HepG2 (cell line): Measurements from ENCODE around the gene ABHD4. TPM values are rescaled to one million over a fixed set of nuclear protein-coding genes. Genes with fewer than 3 reads are reported as not detected.

ENCODE experiments used
- ATAD3A ChIP-seq: sonication (generic); formaldehyde crosslinking; IDR thresholded peaks from 2 replicates; pipeline ENCODE4 v1.4.0; 2020; ENCODE audit warnings: missing genetic modification reagents
- CEBPB ChIP-seq: IDR thresholded peaks from 2 replicates; pipeline ENCODE4 v1.6.1; 2011; ENCODE audit warnings: low read depth, low read length, improper control_type of control experiment, borderline replicate concordance
- CENPT ChIP-seq: sonication (generic); formaldehyde crosslinking; IDR thresholded peaks from 2 replicates; pipeline ENCODE4 v1.8.0; 2022; ENCODE audit warnings: low read depth, mild to moderate bottlenecking, moderate library complexity, missing genetic modification reagents
- DR1 ChIP-seq: sonication (generic); formaldehyde crosslinking; IDR thresholded peaks from 2 replicates; pipeline ENCODE4 v1.8.0; 2021; ENCODE audit warnings: mild to moderate bottlenecking, missing genetic modification reagents, inconsistent platforms
- GFI1 ChIP-seq: sonication (generic); formaldehyde crosslinking; IDR thresholded peaks from 2 replicates; pipeline ENCODE4 v1.5.0; 2020; ENCODE audit warnings: missing genetic modification reagents, mild to moderate bottlenecking, borderline replicate concordance
- KLF11 ChIP-seq: IDR thresholded peaks from 2 replicates; pipeline ENCODE4 v1.6.1; 2016; ENCODE audit warnings: missing compliant biosample characterization
- MAZ ChIP-seq, 2 experiments: sonication (generic) in 1 of 2; formaldehyde crosslinking in 1 of 2; IDR thresholded peaks; 2 replicates each; pipeline versions ENCODE4 v1.5.0 to v1.6.1; 2012 to 2020; ENCODE audit warnings: low read depth in 2 of 2, mild to moderate bottlenecking in 2 of 2, borderline replicate concordance in 1 of 2, improper control_type of control experiment in 1 of 2, low read length in 1 of 2, missing genetic modification reagents in 1 of 2, moderate library complexity in 1 of 2
- NONO ChIP-seq, 2 experiments: fragments of 450-650 bp in 1 of 2; sonication (generic) in 1 of 2; formaldehyde crosslinking in 1 of 2; IDR thresholded peaks in 1 of 2; conservative IDR thresholded peaks in 1 of 2; 2 replicates each; pipeline versions ENCODE4 v1.6.1 to v1.8.0; 2017 to 2022; ENCODE audit warnings: mild to moderate bottlenecking in 1 of 2, missing genetic modification reagents in 1 of 2, moderate library complexity in 1 of 2
- PLRG1 ChIP-seq: fragments of 450-650 bp; conservative IDR thresholded peaks from 2 replicates; pipeline ENCODE4 v1.6.1; 2016
- RARG ChIP-seq: sonication (generic); formaldehyde crosslinking; IDR thresholded peaks from 2 replicates; pipeline ENCODE4 v1.4.0; 2020; ENCODE audit warnings: low read depth, mild to moderate bottlenecking, missing genetic modification reagents
- RFXAP ChIP-seq: sonication (generic); formaldehyde crosslinking; IDR thresholded peaks from 2 replicates; pipeline ENCODE4 v1.4.0; 2020; ENCODE audit warnings: missing genetic modification reagents, borderline replicate concordance
- RXRB ChIP-seq: IDR thresholded peaks from 2 replicates; pipeline ENCODE4 v1.6.1; 2016; ENCODE audit warnings: borderline replicate concordance, missing genetic modification reagents, missing compliant biosample characterization
- SALL2 ChIP-seq: sonication (generic); formaldehyde crosslinking; IDR thresholded peaks from 2 replicates; pipeline ENCODE4 v1.8.1; 2023; ENCODE audit warnings: mild to moderate bottlenecking, missing genetic modification reagents, inconsistent platforms
- SIN3A ChIP-seq: IDR thresholded peaks from 2 replicates; pipeline ENCODE4 v1.6.1; 2011; ENCODE audit warnings: low read depth, mild to moderate bottlenecking, control low read depth, low read length, borderline replicate concordance
- SIX1 ChIP-seq: sonication (generic); formaldehyde crosslinking; IDR thresholded peaks from 2 replicates; pipeline ENCODE4 v1.4.0; 2020; ENCODE audit warnings: missing genetic modification reagents, borderline replicate concordance
- SIX4 ChIP-seq: sonication (generic); formaldehyde crosslinking; IDR thresholded peaks from 2 replicates; pipeline ENCODE4 v1.4.0; 2020; ENCODE audit warnings: missing genetic modification reagents
- TEAD3 ChIP-seq: optimal IDR thresholded peaks from 2 replicates; pipeline ENCODE3; 2016; ENCODE audit warnings: borderline replicate concordance
- YEATS2 ChIP-seq: sonication (generic); formaldehyde crosslinking; IDR thresholded peaks from 2 replicates; pipeline ENCODE4 v1.4.0; 2020; ENCODE audit warnings: missing genetic modification reagents, borderline replicate concordance
- ZMYM3 ChIP-seq: sonication (generic); formaldehyde crosslinking; IDR thresholded peaks from 2 replicates; pipeline ENCODE4 v1.5.1; 2020; ENCODE audit warnings: mild to moderate bottlenecking, missing genetic modification reagents
- ZNF619 ChIP-seq: sonication (generic); formaldehyde crosslinking; IDR thresholded peaks from 2 replicates; pipeline ENCODE4 v1.4.0; 2020; ENCODE audit warnings: mild to moderate bottlenecking, missing genetic modification reagents
- ZNF839 ChIP-seq: sonication (generic); formaldehyde crosslinking; IDR thresholded peaks from 2 replicates; pipeline ENCODE4 v1.4.0; 2020; ENCODE audit warnings: missing genetic modification reagents, mild to moderate bottlenecking, borderline replicate concordance
- polyA plus RNA-seq, 8 experiments: library from polyadenylated mRNA; depleted of rRNA in 3 of 8; stranded (reverse) in 7 of 8; unstranded in 1 of 8; fragments of >200 nt; fragmentation: Illumina TruSeq in 4 of 8; extraction: Trizol in 4 of 8; gene quantifications; 2 replicates each; pipeline versions ENCODE4 v1.2.1 to v1.2.3, GENCODE V29; 2011 to 2016; ENCODE audit warnings: low read depth in 4 of 8, missing spikeins in 1 of 8, mixed read lengths in 1 of 8; ENCODE audit not compliant: insufficient read depth in 1 of 8
- total RNA-seq, 5 experiments: library from RNA; depleted of rRNA; stranded (reverse); fragments of >200 nt; fragmentation: Illumina TruSeq; extraction: Trizol; gene quantifications; 2 replicates each; pipeline ENCODE4 v1.2.3, GENCODE V29; 2016; ENCODE audit warnings: low read depth in 1 of 5
- TF ChIP-seq, protein P1 (sequence below): sonication (generic); formaldehyde crosslinking; IDR thresholded peaks from 2 replicates; pipeline ENCODE4 v1.4.0; 2020; ENCODE audit warnings: missing genetic modification reagents, borderline replicate concordance
- TF ChIP-seq, protein P2 (sequence below): sonication (generic); formaldehyde crosslinking; IDR thresholded peaks from 2 replicates; pipeline ENCODE4 v1.8.0; 2022; ENCODE audit warnings: mild to moderate bottlenecking, missing genetic modification reagents, moderate library complexity
- TF ChIP-seq, protein P3 (sequence below): sonication (generic); formaldehyde crosslinking; IDR thresholded peaks from 2 replicates; pipeline ENCODE4 v1.5.0; 2020; ENCODE audit warnings: missing genetic modification reagents, mild to moderate bottlenecking, borderline replicate concordance

ABHD4 gene
- total and polyA plus RNA-seq, 2 of the 13 experiments (the other 11 are each of a cell fraction or from before 2014, with no cell fraction given), result 16.1 to 47.5 TPM

DNA sequence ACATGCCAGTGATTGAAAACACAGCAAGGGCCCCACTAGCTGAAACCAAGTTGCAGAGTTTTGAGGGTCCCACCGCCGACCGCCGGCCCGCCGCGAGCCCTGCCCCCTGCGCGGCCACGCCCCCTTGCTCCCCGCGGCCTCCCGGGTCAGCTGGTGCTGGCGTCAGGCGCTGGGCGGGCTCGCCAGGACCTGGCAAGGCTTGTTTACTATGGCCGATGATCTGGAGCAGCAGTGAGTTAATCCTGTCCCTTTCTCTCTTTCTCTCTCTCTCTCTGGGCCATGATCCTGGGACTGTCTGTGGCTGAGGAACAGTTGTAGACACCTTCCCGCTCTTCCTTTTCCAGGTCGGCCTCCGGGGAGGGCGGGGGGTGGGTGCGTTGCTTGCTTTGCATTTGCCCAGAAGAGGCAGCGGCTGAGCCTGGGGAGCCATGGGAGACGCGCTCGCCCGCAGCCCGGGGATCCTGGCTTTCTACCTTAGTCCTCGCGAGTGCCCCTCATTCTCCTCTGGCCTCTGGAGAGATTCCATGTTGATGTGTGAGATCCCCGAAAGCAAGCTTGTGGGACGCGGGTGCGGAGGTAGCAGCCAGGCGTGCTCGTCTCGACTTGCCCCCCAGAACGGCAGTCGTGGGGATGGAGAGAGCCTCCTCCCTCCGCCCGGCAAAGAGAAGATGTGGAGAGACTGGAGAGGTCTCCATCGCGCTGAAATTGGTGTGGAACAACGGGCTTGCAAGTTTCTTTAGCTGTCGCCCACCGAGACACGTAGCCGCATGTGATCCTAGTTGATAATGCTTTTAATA, at the start of gene ABHD4 (continued):
- TF ChIP-seq, protein P1, sequence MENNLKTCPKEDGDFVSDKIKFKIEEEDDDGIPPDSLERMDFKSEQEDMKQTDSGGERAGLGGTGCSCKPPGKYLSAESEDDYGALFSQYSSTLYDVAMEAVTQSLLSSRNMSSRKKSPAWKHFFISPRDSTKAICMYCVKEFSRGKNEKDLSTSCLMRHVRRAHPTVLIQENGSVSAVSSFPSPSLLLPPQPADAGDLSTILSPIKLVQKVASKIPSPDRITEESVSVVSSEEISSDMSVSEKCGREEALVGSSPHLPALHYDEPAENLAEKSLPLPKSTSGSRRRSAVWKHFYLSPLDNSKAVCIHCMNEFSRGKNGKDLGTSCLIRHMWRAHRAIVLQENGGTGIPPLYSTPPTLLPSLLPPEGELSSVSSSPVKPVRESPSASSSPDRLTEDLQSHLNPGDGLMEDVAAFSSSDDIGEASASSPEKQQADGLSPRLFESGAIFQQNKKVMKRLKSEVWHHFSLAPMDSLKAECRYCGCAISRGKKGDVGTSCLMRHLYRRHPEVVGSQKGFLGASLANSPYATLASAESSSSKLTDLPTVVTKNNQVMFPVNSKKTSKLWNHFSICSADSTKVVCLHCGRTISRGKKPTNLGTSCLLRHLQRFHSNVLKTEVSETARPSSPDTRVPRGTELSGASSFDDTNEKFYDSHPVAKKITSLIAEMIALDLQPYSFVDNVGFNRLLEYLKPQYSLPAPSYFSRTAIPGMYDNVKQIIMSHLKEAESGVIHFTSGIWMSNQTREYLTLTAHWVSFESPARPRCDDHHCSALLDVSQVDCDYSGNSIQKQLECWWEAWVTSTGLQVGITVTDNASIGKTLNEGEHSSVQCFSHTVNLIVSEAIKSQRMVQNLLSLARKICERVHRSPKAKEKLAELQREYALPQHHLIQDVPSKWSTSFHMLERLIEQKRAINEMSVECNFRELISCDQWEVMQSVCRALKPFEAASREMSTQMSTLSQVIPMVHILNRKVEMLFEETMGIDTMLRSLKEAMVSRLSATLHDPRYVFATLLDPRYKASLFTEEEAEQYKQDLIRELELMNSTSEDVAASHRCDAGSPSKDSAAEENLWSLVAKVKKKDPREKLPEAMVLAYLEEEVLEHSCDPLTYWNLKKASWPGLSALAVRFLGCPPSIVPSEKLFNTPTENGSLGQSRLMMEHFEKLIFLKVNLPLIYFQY (CRISPR knock-in tag), result peak; percentile 80; the same call in 1 of the 2 replicates
- TF ChIP-seq CEBPB (no peak), TEAD3 (CRISPR knock-in tag) (no peak), SIX1 (CRISPR knock-in tag) (no peak), ZMYM3 (CRISPR knock-in tag) (no peak), RFXAP (no peak; the same call in 1 of the 2 replicates), DR1 (CRISPR knock-in tag) (no peak; the same call in 1 of the 2 replicates), ZNF619 (CRISPR knock-in tag) (no peak; the same call in none of the 2 replicates), GFI1 (CRISPR knock-in tag) (no peak; the same call in 1 of the 2 replicates), NONO (IDR thresholded peaks at IDR 0.05) (no peak), NONO (CRISPR knock-in tag; conservative IDR thresholded peaks at IDR 0.05) (peak; percentile 65), SIN3A (peak; percentile 100), RARG (CRISPR knock-in tag) (peak; percentile 41; the same call in 1 of the 2 replicates), SIX4 (CRISPR knock-in tag) (0 out of 2 replicates have a peak, but pooled peaks have one; percentile 29), MAZ (IDR thresholded peaks at IDR 0.05; ENCODE audit: borderline replicate concordance, low read depth, low read length) (no peak), MAZ (CRISPR knock-in tag; IDR thresholded peaks at IDR 0.05; ENCODE audit: low read depth) (peak; percentile 73), SALL2 (CRISPR knock-in tag) (no peak), ZNF839 (CRISPR knock-in tag) (peak; percentile 79; the same call in 1 of the 2 replicates), PLRG1 (no peak), KLF11 (CRISPR knock-in tag) (no peak), CENPT (CRISPR knock-in tag) (no peak; the same call in 1 of the 2 replicates), YEATS2 (peak; percentile 16), ATAD3A (CRISPR knock-in tag) (no peak), RXRB (CRISPR knock-in tag) (peak; percentile 18)
- TF ChIP-seq, protein P2, sequence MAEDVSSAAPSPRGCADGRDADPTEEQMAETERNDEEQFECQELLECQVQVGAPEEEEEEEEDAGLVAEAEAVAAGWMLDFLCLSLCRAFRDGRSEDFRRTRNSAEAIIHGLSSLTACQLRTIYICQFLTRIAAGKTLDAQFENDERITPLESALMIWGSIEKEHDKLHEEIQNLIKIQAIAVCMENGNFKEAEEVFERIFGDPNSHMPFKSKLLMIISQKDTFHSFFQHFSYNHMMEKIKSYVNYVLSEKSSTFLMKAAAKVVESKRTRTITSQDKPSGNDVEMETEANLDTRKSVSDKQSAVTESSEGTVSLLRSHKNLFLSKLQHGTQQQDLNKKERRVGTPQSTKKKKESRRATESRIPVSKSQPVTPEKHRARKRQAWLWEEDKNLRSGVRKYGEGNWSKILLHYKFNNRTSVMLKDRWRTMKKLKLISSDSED (CRISPR knock-in tag), result no peak
- TF ChIP-seq, protein P3, sequence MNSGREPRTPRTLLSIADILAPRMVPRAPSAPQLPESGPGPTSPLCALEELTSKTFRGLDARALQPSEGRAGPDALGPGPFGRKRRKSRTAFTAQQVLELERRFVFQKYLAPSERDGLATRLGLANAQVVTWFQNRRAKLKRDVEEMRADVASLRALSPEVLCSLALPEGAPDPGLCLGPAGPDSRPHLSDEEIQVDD (CRISPR knock-in tag), result peak; percentile 39; the same call in 1 of the 2 replicates
